Trophoblast cell (in vitro differentiated cells and primary cell): Measurements from ENCODE around the gene HRK. TPM values are rescaled to one million over a fixed set of nuclear protein-coding genes. Genes with fewer than 3 reads are reported as not detected.

Experiments used
- DNase-seq, 2 donors: peaks; one replicate each; pipeline ENCODE4 v3.0.0-alpha.2; 2016
- H2AFZ ChIP-seq: 2 replicates; pipeline ENCODE4 v1.6.1; 2013; ENCODE audit warnings: low read length, moderate library complexity, mild to moderate bottlenecking; ENCODE audit not compliant: insufficient read depth, poor library complexity
- H2AK5ac ChIP-seq: 2 replicates; pipeline ENCODE4 v1.6.1; 2013; ENCODE audit warnings: mild to moderate bottlenecking, low read length
- H2BK120ac ChIP-seq: 2 replicates; pipeline ENCODE4 v1.6.1; 2013; ENCODE audit warnings: low read length, mild to moderate bottlenecking, moderate library complexity; ENCODE audit not compliant: insufficient read depth, poor library complexity
- H2BK12ac ChIP-seq: 2 replicates; pipeline ENCODE4 v1.6.1; 2013; ENCODE audit warnings: mild to moderate bottlenecking, low read length, moderate library complexity
- H2BK5ac ChIP-seq: 2 replicates; pipeline ENCODE4 v1.6.1; 2013; ENCODE audit warnings: low read length, low read depth, moderate library complexity, mild to moderate bottlenecking; ENCODE audit not compliant: poor library complexity
- H3K14ac ChIP-seq: 2 replicates; pipeline ENCODE4 v1.6.1; 2013; ENCODE audit warnings: mild to moderate bottlenecking, low read length
- H3K18ac ChIP-seq: 2 replicates; pipeline ENCODE4 v1.6.1; 2013; ENCODE audit warnings: mild to moderate bottlenecking, low read length
- H3K23ac ChIP-seq: 2 replicates; pipeline ENCODE4 v1.6.1; 2013; ENCODE audit warnings: low read length
- H3K27ac ChIP-seq: 2 replicates; pipeline ENCODE4 v1.5.1; 2013; ENCODE audit warnings: low read depth, mild to moderate bottlenecking, inconsistent platforms, low read length, moderate library complexity
- H3K27me3 ChIP-seq: 2 replicates; pipeline ENCODE4 v1.6.1; 2013; ENCODE audit warnings: inconsistent platforms, mild to moderate bottlenecking, low read length, moderate library complexity; ENCODE audit not compliant: insufficient read depth
- H3K36me3 ChIP-seq, 2 experiments: 1 replicate in 1 of 2; 2 replicates in 1 of 2; pipeline ENCODE4 v1.6.1; 2013; ENCODE audit warnings: low read length in 2 of 2, mild to moderate bottlenecking in 2 of 2, moderate library complexity in 1 of 2; ENCODE audit not compliant: insufficient read depth in 2 of 2, control insufficient read depth in 1 of 2
- H3K4ac ChIP-seq: 2 replicates; pipeline ENCODE4 v1.6.1; 2013; ENCODE audit warnings: low read depth, mild to moderate bottlenecking, low read length, moderate library complexity
- H3K4me1 ChIP-seq, 2 experiments: 1 replicate in 1 of 2; 2 replicates in 1 of 2; pipeline ENCODE4 v1.6.1; 2013; ENCODE audit warnings: low read length in 2 of 2, mild to moderate bottlenecking in 2 of 2, moderate library complexity in 1 of 2; ENCODE audit not compliant: insufficient read depth in 2 of 2, control insufficient read depth in 1 of 2
- H3K4me2 ChIP-seq: 2 replicates; pipeline ENCODE4 v1.6.1; 2013; ENCODE audit warnings: inconsistent platforms, mild to moderate bottlenecking, low read length, moderate library complexity
- H3K4me3 ChIP-seq: 2 replicates; pipeline ENCODE4 v1.5.1; 2013; ENCODE audit warnings: mild to moderate bottlenecking, low read depth, low read length, inconsistent platforms
- H3K79me1 ChIP-seq: one replicate; pipeline ENCODE4 v1.6.1; 2013; ENCODE audit warnings: low read length
- H3K79me2 ChIP-seq: 2 replicates; pipeline ENCODE4 v1.6.1; 2013; ENCODE audit warnings: low read length, mild to moderate bottlenecking; ENCODE audit not compliant: control insufficient read depth, insufficient read depth, poor library complexity
- H3K9ac ChIP-seq: 2 replicates; pipeline ENCODE4 v1.6.1; 2013; ENCODE audit warnings: mild to moderate bottlenecking, low read length
- H3K9me3 ChIP-seq: 2 replicates; pipeline ENCODE4 v1.6.1; 2013; ENCODE audit warnings: low read depth, mild to moderate bottlenecking, control low read depth, inconsistent platforms, low read length; ENCODE audit not compliant: insufficient read depth
- H4K12ac ChIP-seq: 2 replicates; pipeline ENCODE4 v1.6.1; 2013; ENCODE audit warnings: low read depth, mild to moderate bottlenecking, low read length, moderate library complexity
- H4K8ac ChIP-seq: 2 replicates; pipeline ENCODE4 v1.6.1; 2013; ENCODE audit warnings: low read depth, mild to moderate bottlenecking, low read length, moderate library complexity
- H4K91ac ChIP-seq: one replicate; pipeline ENCODE4 v1.6.1; 2013; ENCODE audit warnings: low read depth, mild to moderate bottlenecking, low read length, moderate library complexity
- WGBS: extraction: QIAGEN DNeasy Blood & Tissue Kit; methylation state at CpG from one replicate; pipeline ENCODE4 v1.1.7; 2013; ENCODE audit warnings: missing lambda C conversion rate; ENCODE audit not compliant: insufficient read length, insufficient coverage; ENCODE audit errors: extremely low coverage; 5-methylcytosine and 5-hydroxymethylcytosine counted together
- polyA plus RNA-seq: library from polyadenylated mRNA; stranded (reverse); fragments of 200-250 nt; gene quantifications from 2 replicates; pipeline ENCODE4 v1.2.3, GENCODE V29; 2013

Gene HRK
- 0.10 and 0.12 TPM in 2 replicates for polyA plus RNA-seq

DNA sequence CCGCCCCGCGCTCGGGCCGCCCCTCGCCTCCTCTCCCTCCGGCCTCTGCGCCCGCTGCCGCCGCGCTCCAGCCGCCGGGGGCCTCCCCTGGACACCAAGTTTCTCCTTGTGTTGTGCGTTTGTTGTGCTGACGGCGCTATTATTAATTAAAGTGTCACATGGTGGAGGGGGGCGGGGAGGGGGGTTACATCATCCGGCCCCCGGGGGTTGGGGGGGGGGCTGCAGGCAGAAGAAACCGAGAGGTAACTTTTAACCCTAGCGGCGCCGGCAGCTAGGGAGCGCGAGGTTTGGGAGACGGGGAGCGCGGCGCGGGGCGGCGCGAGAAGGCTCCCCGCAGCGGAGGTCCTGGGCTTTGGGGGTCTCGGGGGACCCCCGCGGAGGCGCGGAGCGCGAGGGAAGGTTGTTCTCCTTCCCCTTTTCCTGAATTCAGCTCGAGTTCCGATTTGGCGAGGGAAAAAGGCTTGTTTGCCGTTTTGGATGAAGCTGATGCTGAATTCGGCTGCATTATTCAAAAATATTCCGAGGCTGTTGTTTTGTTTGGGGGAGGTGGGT lies at the start of gene HRK:
TSS of gene HRK (minus strand) at position 117 of the 552 bp plus-strand sequence. CDS start 134 bp downstream, outside the sequence.
- no peak within 1 kb of the TSS for H2BK5ac ChIP-seq
- no peaks in the 10 kb centered on the region for H3K9me3 ChIP-seq
- H3K14ac ChIP-seq: no peak within 1 kb of the TSS
- H3K4me1 ChIP-seq: peaks cover 15 to 17% of the 10 kb centered on the region in 2 experiments
- peak within 1 kb of the TSS; percentile 61 for H3K4me3 ChIP-seq
- H3K4ac ChIP-seq: no peak within 1 kb of the TSS
- no peak within 1 kb of the TSS for H2BK120ac ChIP-seq
- no peaks in the 10 kb centered on the region for H3K79me1 ChIP-seq
- peak within 1 kb of the TSS; percentile 6 for H2AFZ ChIP-seq
- peaks cover 48% of the 10 kb centered on the region for H3K27me3 ChIP-seq
- no CpG with 5 or more reads among the region's 49 CpGs for WGBS
- H3K79me2 ChIP-seq: no peaks in the 10 kb centered on the region
- no peaks in the 10 kb centered on the region for H3K36me3 ChIP-seq
- H3K27ac ChIP-seq: no peak within 1 kb of the TSS
- peak within 1 kb of the TSS; percentile 99 for H3K4me2 ChIP-seq
- no peak within 1 kb of the TSS for H4K8ac ChIP-seq
- H3K18ac ChIP-seq: no peak within 1 kb of the TSS
- no peak within 1 kb of the TSS for H4K91ac ChIP-seq
- no peak within 1 kb of the TSS for H3K9ac ChIP-seq
- no peak within 1 kb of the TSS for H2BK12ac ChIP-seq
- H2AK5ac ChIP-seq: no peak within 1 kb of the TSS
- no peak within 1 kb of the TSS for H3K23ac ChIP-seq
- H4K12ac ChIP-seq: no peak within 1 kb of the TSS
- DNase-seq: no peak

GRCh38 chr12:116929885-116930284 lies 48.6 kb upstream of the HRK start:
- H2BK5ac ChIP-seq: no peak overlapping the region
- no peak overlapping the region for H3K18ac ChIP-seq
- H3K79me1 ChIP-seq: no peaks in the 10 kb centered on the region

DNA sequence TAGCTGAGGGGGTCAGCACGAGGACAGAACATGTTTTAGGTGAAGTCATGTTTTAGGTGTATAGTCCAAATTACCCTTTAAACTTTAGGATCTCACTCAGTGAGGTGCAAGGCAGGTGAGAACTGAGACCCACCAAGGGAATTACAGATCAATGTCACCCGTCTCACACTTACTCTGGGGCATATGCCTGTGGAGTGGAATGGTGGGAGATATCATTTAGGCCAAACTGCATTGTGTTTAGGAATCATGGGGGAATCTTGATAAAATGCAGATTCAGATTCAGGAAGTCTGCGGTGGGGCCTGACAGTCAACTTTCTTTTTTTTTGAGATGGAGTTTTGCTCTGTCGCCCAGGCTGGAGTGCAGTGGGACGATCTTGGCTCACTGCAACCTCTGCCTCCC lies 47.3 kb upstream of the HRK start:
- H2AFZ ChIP-seq: no peak overlapping the region
- peaks cover 2 to 10% of the 10 kb centered on the region in 2 experiments for H3K36me3 ChIP-seq

More at GRCh38 chr12:116929885-116930284, 48.6 kb upstream of the HRK start:
- Histone ChIP-seq H4K12ac (no peak overlapping the region), H3K14ac (no peak overlapping the region), H3K9ac (no peak overlapping the region), H2AFZ (no peak overlapping the region), H3K27ac (no peak overlapping the region), H3K9me3 (no peaks in the 10 kb centered on the region), H2AK5ac (no peak overlapping the region), H3K4ac (no peak overlapping the region), H2BK120ac (no peak overlapping the region), H3K23ac (no peak overlapping the region), H3K79me2 (no peaks in the 10 kb centered on the region), H3K36me3 (peaks cover 2 to 10% of the 10 kb centered on the region in 2 experiments), H3K4me1 (peaks cover 0 to 4% of the 10 kb centered on the region in 2 experiments), H4K91ac (no peak overlapping the region), H2BK12ac (no peak overlapping the region), H4K8ac (no peak overlapping the region), H3K4me3 (no peak overlapping the region), H3K27me3 (no peaks in the 10 kb centered on the region), H3K4me2 (no peak overlapping the region)
- no peak for DNase-seq

DNA sequence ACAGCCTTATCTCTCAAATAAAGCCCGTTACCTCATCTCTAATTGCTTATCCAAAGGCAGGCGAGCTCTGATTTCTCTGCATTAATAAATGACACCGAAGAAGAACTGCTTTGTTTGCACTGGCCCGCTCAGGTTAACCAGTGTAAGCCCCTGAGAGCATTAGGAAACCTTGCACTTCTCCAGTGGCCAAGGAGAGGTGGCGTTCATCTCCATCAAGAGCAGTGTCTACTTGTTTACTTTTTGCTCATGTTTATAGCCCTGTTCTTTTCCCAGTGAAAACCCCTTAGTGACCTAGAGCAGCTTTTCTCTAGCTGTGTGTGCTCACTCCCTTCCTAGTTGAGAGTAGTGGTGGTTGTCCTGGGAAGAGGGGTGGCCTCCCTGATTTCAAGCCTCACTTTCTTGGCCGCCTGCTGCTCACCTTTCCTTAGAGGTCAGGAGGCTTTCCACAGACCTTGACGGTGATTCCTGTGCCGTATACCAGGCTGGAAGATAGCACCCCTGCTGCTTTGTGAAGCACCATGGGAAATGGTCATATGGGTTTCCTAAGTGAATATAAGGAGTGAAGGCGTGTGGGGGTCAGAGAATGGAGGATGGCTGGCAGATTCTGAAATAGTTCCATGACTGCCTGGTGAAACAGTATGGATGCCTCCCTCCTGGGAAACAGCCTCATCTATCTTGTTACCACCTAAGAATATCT lies 46.2 kb upstream of the HRK start:
- no peak overlapping the region for H2AFZ ChIP-seq
- no peak overlapping the region for H2BK5ac ChIP-seq
- H4K8ac ChIP-seq: no peak overlapping the region
- no peaks in the 10 kb centered on the region for H3K9me3 ChIP-seq
- no peak overlapping the region for H4K91ac ChIP-seq
- H3K79me2 ChIP-seq: no peaks in the 10 kb centered on the region
- no peak overlapping the region for H4K12ac ChIP-seq
- no peaks in the 10 kb centered on the region for H3K79me1 ChIP-seq
- no peak overlapping the region for H3K4me3 ChIP-seq
- no peak overlapping the region for H2BK12ac ChIP-seq
- H3K4me2 ChIP-seq: no peak overlapping the region
- no peak overlapping the region for H3K18ac ChIP-seq
- H3K23ac ChIP-seq: no peak overlapping the region
- no peak overlapping the region for H2AK5ac ChIP-seq
- DNase-seq: no peak
- no CpG with 5 or more reads among the region's 9 CpGs for WGBS
- peaks cover 2 to 10% of the 10 kb centered on the region in 2 experiments for H3K36me3 ChIP-seq
- H3K27me3 ChIP-seq: no peaks in the 10 kb centered on the region
- no peak overlapping the region for H3K14ac ChIP-seq
- peaks cover 0 to 4% of the 10 kb centered on the region in 2 experiments for H3K4me1 ChIP-seq
- no peak overlapping the region for H3K4ac ChIP-seq
- no peak overlapping the region for H3K9ac ChIP-seq
- no peak overlapping the region for H3K27ac ChIP-seq
- H2BK120ac ChIP-seq: no peak overlapping the region

More for the DNA sequence above, 47.3 kb upstream of the HRK start:
- Histone ChIP-seq H3K4me1 (peaks cover 0 to 4% of the 10 kb centered on the region in 2 experiments), H3K79me1 (no peaks in the 10 kb centered on the region), H2BK5ac (no peak overlapping the region), H2BK12ac (no peak overlapping the region), H3K9ac (no peak overlapping the region), H2BK120ac (no peak overlapping the region), H4K91ac (no peak overlapping the region), H3K4me3 (no peak overlapping the region), H3K23ac (no peak overlapping the region), H3K27ac (no peak overlapping the region), H4K12ac (no peak overlapping the region), H4K8ac (no peak overlapping the region), H3K79me2 (no peaks in the 10 kb centered on the region), H2AK5ac (no peak overlapping the region), H3K27me3 (no peaks in the 10 kb centered on the region), H3K4me2 (no peak overlapping the region), H3K9me3 (no peaks in the 10 kb centered on the region), H3K14ac (no peak overlapping the region), H3K18ac (no peak overlapping the region), H3K4ac (no peak overlapping the region)
- WGBS: no CpG with 5 or more reads among the region's 5 CpGs
- no peak for DNase-seq
